Endothelial cell of umbilical vein (primary cell): ENCODE results near the gene SS18L1.

Source experiments
- POLR2A ChIP-seq: IDR thresholded peaks from 2 replicates; pipeline ENCODE4 v1.6.1; 2012; ENCODE audit warnings: low read depth, mild to moderate bottlenecking, control low read depth, low read length
- POLR2AphosphoS5 ChIP-seq: IDR thresholded peaks from 2 replicates; pipeline ENCODE4 v1.6.1; 2012; ENCODE audit warnings: low read depth, mild to moderate bottlenecking, control low read depth, low read length, moderate library complexity; ENCODE audit not compliant: insufficient read depth
- TF ChIP-seq, protein P1 (sequence below), 2 donors: IDR thresholded peaks; 1 replicate in 1 of 2; 2 replicates in 1 of 2; pipeline ENCODE4 v1.5.1; 2011; ENCODE audit warnings: low read length in 2 of 2, mild to moderate bottlenecking in 2 of 2, moderate library complexity in 2 of 2, control low read depth in 1 of 2, inconsistent platforms in 1 of 2, low read depth in 1 of 2; ENCODE audit not compliant: insufficient read depth in 1 of 2; ENCODE audit errors: extremely low read depth in 1 of 2

- TF ChIP-seq, protein P1, sequence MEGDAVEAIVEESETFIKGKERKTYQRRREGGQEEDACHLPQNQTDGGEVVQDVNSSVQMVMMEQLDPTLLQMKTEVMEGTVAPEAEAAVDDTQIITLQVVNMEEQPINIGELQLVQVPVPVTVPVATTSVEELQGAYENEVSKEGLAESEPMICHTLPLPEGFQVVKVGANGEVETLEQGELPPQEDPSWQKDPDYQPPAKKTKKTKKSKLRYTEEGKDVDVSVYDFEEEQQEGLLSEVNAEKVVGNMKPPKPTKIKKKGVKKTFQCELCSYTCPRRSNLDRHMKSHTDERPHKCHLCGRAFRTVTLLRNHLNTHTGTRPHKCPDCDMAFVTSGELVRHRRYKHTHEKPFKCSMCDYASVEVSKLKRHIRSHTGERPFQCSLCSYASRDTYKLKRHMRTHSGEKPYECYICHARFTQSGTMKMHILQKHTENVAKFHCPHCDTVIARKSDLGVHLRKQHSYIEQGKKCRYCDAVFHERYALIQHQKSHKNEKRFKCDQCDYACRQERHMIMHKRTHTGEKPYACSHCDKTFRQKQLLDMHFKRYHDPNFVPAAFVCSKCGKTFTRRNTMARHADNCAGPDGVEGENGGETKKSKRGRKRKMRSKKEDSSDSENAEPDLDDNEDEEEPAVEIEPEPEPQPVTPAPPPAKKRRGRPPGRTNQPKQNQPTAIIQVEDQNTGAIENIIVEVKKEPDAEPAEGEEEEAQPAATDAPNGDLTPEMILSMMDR (IDR thresholded peaks at IDR 0.05; ENCODE audit: extremely low read depth in 1 of 2, insufficient read depth in 1 of 2, low read depth in 1 of 2, low read length in 2 of 2) = no peak
- TF ChIP-seq POLR2A (no peak), POLR2AphosphoS5 (no peak)
These were observed 82.5 kb downstream of the SS18L1 start for GRCh38 chr20:62225820-62226635.
